Right atrium auricular region (tissue), 2 donors: ENCODE measurements around the gene ZSCAN29. TPM values are rescaled to one million over a fixed set of nuclear protein-coding genes. Genes with fewer than 3 reads are reported as not detected.

Experiments
- DNase-seq: peaks from one replicate; pipeline ENCODE4 v3.0.0-alpha.2; 2019; ENCODE audit warnings: low spot score
- H3K27ac ChIP-seq, 2 donors: fragments of 200-600 bp; sonication (generic); 1 replicate in 1 of 2; 2 replicates in 1 of 2; pipeline ENCODE4 v1.5.1; 2016 to 2019
- H3K27me3 ChIP-seq, 2 donors: fragments of 200-600 bp; sonication (generic); one replicate each; pipeline versions ENCODE4 v1.5.1 to v1.6.0; 2017 to 2019
- H3K36me3 ChIP-seq: fragments of 200-600 bp; sonication (generic); one replicate; pipeline ENCODE4 v1.5.1; 2016
- H3K4me1 ChIP-seq, 2 donors: fragments of 200-600 bp; sonication (generic); one replicate each; pipeline versions ENCODE4 v1.5.1 to v1.6.0; 2017 to 2019
- H3K4me3 ChIP-seq, 2 donors: fragments of 200-600 bp; sonication (generic); 1 replicate in 1 of 2; 2 replicates in 1 of 2; pipeline ENCODE4 v1.5.1; 2017 to 2019; ENCODE audit warnings: mild to moderate bottlenecking in 1 of 2, moderate library complexity in 1 of 2
- H3K9me3 ChIP-seq, 2 donors: fragments of 200-600 bp; sonication (generic); one replicate each; pipeline ENCODE4 v1.5.1; 2019
- CTCF ChIP-seq, 2 donors: fragments of 200-600 bp; sonication (generic); IDR thresholded peaks; one replicate each; pipeline ENCODE4 v1.5.1; 2019; ENCODE audit warnings: antibody characterized with exemption in 2 of 2
- total RNA-seq, 2 donors: library from RNA; depleted of rRNA; stranded (reverse); fragments of >200 nt; gene quantifications; one replicate each; pipeline ENCODE4 v1.1.0, GENCODE V29; 2016

ZSCAN29 gene
- total RNA-seq, 2 donors from 2014 or later: 6.4 to 10.1 TPM

GRCh38 chr15:43318990-43319771 is 51.7 kb downstream of the ZSCAN29 start:
- H3K4me3 ChIP-seq: no peak overlapping the region
- H3K9me3 ChIP-seq: no peaks in the 10 kb centered on the region
- DNase-seq: no peak
- H3K27me3 ChIP-seq: no peaks in the 10 kb centered on the region
- no peaks in the 10 kb centered on the region for H3K36me3 ChIP-seq
- no peak for TF ChIP-seq CTCF (IDR thresholded peaks at IDR 0.05)
- no peak overlapping the region for H3K27ac ChIP-seq
- H3K4me1 ChIP-seq: no peaks in the 10 kb centered on the region

DNA sequence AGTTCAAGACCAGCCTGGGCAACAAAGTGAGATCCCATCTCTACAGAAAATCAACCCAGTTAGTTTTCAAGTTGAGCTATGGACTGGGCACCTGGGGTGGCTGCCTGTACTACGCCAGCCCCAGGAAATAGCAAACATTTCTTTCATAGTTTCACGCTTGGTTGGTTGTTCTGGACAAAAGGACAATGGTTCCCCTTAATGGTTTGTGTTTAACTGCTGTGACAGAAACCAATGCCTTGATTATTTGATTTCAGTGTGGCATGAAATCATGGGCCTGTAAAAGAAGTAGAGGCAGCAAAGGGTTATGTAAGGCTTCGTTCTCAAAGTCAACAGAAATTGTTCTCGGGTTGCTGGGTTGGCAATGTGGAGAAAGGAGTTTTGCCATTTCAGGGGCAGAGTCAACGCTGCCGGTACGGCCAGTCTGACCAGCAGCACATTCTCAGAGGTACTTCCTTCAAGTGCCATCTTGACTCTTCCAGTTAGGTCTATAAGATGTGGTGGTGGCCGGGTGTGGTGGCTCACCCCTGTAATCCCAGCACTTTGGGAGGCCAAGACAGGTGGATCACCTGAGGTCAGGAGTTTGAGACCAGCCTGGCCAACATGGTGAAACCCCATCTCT is 53.2 kb downstream of the ZSCAN29 start:
- H3K4me3 ChIP-seq: no peak overlapping the region
- H3K36me3 ChIP-seq: no peaks in the 10 kb centered on the region
- no peak for TF ChIP-seq CTCF (IDR thresholded peaks at IDR 0.05)
- H3K4me1 ChIP-seq: no peaks in the 10 kb centered on the region
- DNase-seq: no peak
- no peaks in the 10 kb centered on the region for H3K9me3 ChIP-seq
- no peak overlapping the region for H3K27ac ChIP-seq
- no peaks in the 10 kb centered on the region for H3K27me3 ChIP-seq

- Histone ChIP-seq H3K4me1 (no peaks in the 10 kb centered on the region), H3K27ac (no peak overlapping the region), H3K9me3 (no peaks in the 10 kb centered on the region), H3K4me3 (no peak overlapping the region), H3K27me3 (no peaks in the 10 kb centered on the region), H3K36me3 (no peaks in the 10 kb centered on the region)
- no peak for DNase-seq
- no peak for TF ChIP-seq CTCF (IDR thresholded peaks at IDR 0.05)
Observed at GRCh38 chr15:43316971-43317346, 53.9 kb downstream of the ZSCAN29 start.

GRCh38 chr15:43316016-43316970 is 54.5 kb downstream of the ZSCAN29 start:
- Histone ChIP-seq H3K4me3 (no peak overlapping the region), H3K36me3 (no peaks in the 10 kb centered on the region), H3K27ac (no peak overlapping the region), H3K27me3 (no peaks in the 10 kb centered on the region), H3K9me3 (no peaks in the 10 kb centered on the region), H3K4me1 (no peaks in the 10 kb centered on the region)
- no peak for TF ChIP-seq CTCF (IDR thresholded peaks at IDR 0.05)
- no peak for DNase-seq

GRCh38 chr15:43314171-43314570 is 56.7 kb downstream of the ZSCAN29 start:
- H3K27ac ChIP-seq: no peak overlapping the region

More at GRCh38 chr15:43314171-43314570, 56.7 kb downstream of the ZSCAN29 start:
- no peaks in the 10 kb centered on the region for H3K9me3 ChIP-seq
- H3K4me1 ChIP-seq: no peaks in the 10 kb centered on the region
- H3K36me3 ChIP-seq: no peaks in the 10 kb centered on the region
- no peak for TF ChIP-seq CTCF (IDR thresholded peaks at IDR 0.05)
- no peak for DNase-seq
- H3K4me3 ChIP-seq: no peak overlapping the region
- no peaks in the 10 kb centered on the region for H3K27me3 ChIP-seq
